Measurements from ENCODE around the gene COL20A1. TPM values are rescaled to one million over a fixed set of nuclear protein-coding genes. Genes with fewer than 3 reads are reported as not detected.

Gene COL20A1
- total RNA-seq, 2 donors from 2014 or later, result 7.1 TPM; not detected in 1

GRCh38 chr20:63343460-63344445, 50.8 kb downstream of the COL20A1 start:
- Histone ChIP-seq H3K9me3 (no peaks in the 10 kb centered on the region), H3K4me3 (no peak overlapping the region), H3K36me3 (no peaks in the 10 kb centered on the region), H3K27me3 (replicated peaks; ENCODE audit: insufficient read depth) (peaks cover 3% of the 10 kb centered on the region), H3K27ac (no peak overlapping the region), H3K4me1 (replicated peaks) (no peaks in the 10 kb centered on the region)
- intact Hi-C loops (cut with DNase I), result no loop called here
- no peak for DNase-seq (ENCODE audit: low spot score)
- no peak for TF ChIP-seq POLR2A (IDR thresholded peaks at IDR 0.05)
- no peak for TF ChIP-seq POLR2AphosphoS5 (IDR thresholded peaks at IDR 0.05)
- TF ChIP-seq CTCF (IDR thresholded peaks at IDR 0.05), result no peak
- WGBS, result 67% methylated on average over 35 of the region's 37 CpGs

- intact Hi-C loops (cut with DNase I), result no loop called here
- no peak overlapping the region for H3K27ac ChIP-seq
- no peak for DNase-seq (ENCODE audit: low spot score)
- no peaks in the 10 kb centered on the region for H3K36me3 ChIP-seq
- TF ChIP-seq CTCF (IDR thresholded peaks at IDR 0.05) (no peak), POLR2A (IDR thresholded peaks at IDR 0.05) (no peak), POLR2AphosphoS5 (IDR thresholded peaks at IDR 0.05) (no peak)
- no peaks in the 10 kb centered on the region for H3K4me1 ChIP-seq (replicated peaks)
- WGBS, result 57% methylated on average over 21 of the region's 21 CpGs
- H3K9me3 ChIP-seq, result no peaks in the 10 kb centered on the region
- H3K27me3 ChIP-seq (replicated peaks; ENCODE audit: insufficient read depth), result peaks cover 3% of the 10 kb centered on the region
- H3K4me3 ChIP-seq, result no peak overlapping the region
Measured at GRCh38 chr20:63344616-63345327, 51.8 kb downstream of the COL20A1 start.

- H3K27ac ChIP-seq, result no peak overlapping the region
- DNase-seq (ENCODE audit: low spot score), result no peak
- 43% methylated on average over 24 of the region's 27 CpGs for WGBS
- H3K4me1 ChIP-seq (replicated peaks), result no peaks in the 10 kb centered on the region
- TF ChIP-seq CTCF (IDR thresholded peaks at IDR 0.05) (no peak), POLR2AphosphoS5 (IDR thresholded peaks at IDR 0.05) (no peak), POLR2A (IDR thresholded peaks at IDR 0.05) (no peak)
- intact Hi-C loops (cut with DNase I), result no loop called here
- H3K36me3 ChIP-seq, result no peaks in the 10 kb centered on the region
- peaks cover 3% of the 10 kb centered on the region for H3K27me3 ChIP-seq (replicated peaks; ENCODE audit: insufficient read depth)
- H3K4me3 ChIP-seq, result no peak overlapping the region
- H3K9me3 ChIP-seq, result no peaks in the 10 kb centered on the region
Measured at GRCh38 chr20:63345328-63346100, 52.5 kb downstream of the COL20A1 start.

- Histone ChIP-seq H3K4me1 (replicated peaks) (no peaks in the 10 kb centered on the region), H3K27ac (no peak overlapping the region), H3K4me3 (no peak overlapping the region), H3K27me3 (replicated peaks; ENCODE audit: insufficient read depth) (peaks cover 3% of the 10 kb centered on the region), H3K36me3 (no peaks in the 10 kb centered on the region), H3K9me3 (no peaks in the 10 kb centered on the region)
- intact Hi-C loops (cut with DNase I), result no loop called here
- 71% methylated on average over 33 of the region's 50 CpGs for WGBS
- no peak for DNase-seq (ENCODE audit: low spot score)
- TF ChIP-seq CTCF (IDR thresholded peaks at IDR 0.05), result no peak
- no peak for TF ChIP-seq POLR2AphosphoS5 (IDR thresholded peaks at IDR 0.05)
- no peak for TF ChIP-seq POLR2A (IDR thresholded peaks at IDR 0.05)
Measured at GRCh38 chr20:63346131-63347080, 53.4 kb downstream of the COL20A1 start.

Data from prostate gland (tissue), 2 donors.